ENCODE data around the gene CYB5D1. TPM values are rescaled to one million over a fixed set of nuclear protein-coding genes. Genes with fewer than 3 reads are reported as not detected.
A peak's percentile ranks its signal among the peaks of the same experiment; 100 is the strongest.

Gene CYB5D1
- total and polyA plus RNA-seq, 2 donors from 2014 or later, result 14.3 to 20.4 TPM

DNA sequence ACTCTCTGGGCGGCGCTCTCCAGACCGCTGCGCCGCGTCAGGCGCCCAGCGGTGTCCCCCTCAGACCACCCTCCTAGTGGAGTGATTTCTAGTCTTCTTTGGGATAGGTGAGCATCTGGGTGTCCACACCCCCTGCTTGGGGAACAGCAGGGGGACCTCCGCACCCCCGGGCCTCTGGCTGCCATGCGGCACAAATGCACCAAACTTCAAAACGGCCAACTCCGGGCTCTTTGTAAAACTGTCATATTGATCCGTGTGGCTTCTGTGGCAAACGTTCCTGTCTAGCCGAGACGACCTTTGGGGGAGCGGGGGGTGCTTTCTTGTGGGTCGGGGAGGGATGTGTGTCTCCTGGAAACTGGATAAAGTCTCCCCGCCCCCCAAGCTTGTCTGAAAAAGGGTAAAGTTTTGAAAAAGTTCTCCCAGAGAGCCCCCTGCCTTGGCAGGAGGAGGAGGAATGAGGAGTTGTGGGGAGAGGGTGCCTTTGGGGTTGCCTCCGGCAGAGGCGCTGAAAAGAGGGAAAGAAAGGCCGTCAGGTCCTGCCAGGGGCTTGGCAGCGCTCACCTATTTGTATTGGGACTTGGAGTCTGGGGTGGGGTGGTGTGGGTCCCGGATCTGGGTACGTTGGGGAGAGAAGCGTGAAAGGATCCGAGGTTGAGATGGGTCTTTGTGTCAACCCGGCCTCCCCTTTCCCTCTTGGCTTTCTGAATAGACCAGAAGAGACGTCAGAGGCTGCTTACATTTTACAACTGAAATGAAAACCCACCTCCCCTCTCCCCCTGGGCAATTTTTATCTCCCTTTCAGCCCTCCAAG lies 28.6 kb downstream of the CYB5D1 start:
- Histone ChIP-seq H3K36me3 (ENCODE audit: control insufficient read depth in 2 of 3, insufficient read depth in 3 of 3, low read length in 3 of 3) (peaks cover 6 to 9% (median 6%) of the 10 kb centered on the region in 3 donors), H3K4me1 (ENCODE audit: control insufficient read depth in 2 of 3, insufficient read depth in 2 of 3, low read depth in 1 of 3, low read length in 3 of 3) (peaks cover 18 to 33% (median 21%) of the 10 kb centered on the region in 3 donors), H3K4me3 (ENCODE audit: low read length in 3 of 3) (peak overlapping the region; percentile 54 to 84 (median 83)), H3K9me3 (ENCODE audit: control insufficient read depth in 2 of 3, insufficient read depth in 1 of 3, low read length in 3 of 3) (no peaks in the 10 kb centered on the region), H3K27ac (ENCODE audit: low read depth in 2 of 2, low read length in 2 of 2) (peak overlapping the region; percentile 95 to 97), H3K9ac (ENCODE audit: low read length in 3 of 3) (peak overlapping the region; percentile 52 to 81 (median 52)), H3K27me3 (ENCODE audit: control insufficient read depth, insufficient read depth, low read length) (no peaks in the 10 kb centered on the region)
- DNase-seq, result peak in 4 of 5 donors; percentile 48 to 76 (median 72)
- no peak for FAIRE-seq
- TF ChIP-seq, protein P1, sequence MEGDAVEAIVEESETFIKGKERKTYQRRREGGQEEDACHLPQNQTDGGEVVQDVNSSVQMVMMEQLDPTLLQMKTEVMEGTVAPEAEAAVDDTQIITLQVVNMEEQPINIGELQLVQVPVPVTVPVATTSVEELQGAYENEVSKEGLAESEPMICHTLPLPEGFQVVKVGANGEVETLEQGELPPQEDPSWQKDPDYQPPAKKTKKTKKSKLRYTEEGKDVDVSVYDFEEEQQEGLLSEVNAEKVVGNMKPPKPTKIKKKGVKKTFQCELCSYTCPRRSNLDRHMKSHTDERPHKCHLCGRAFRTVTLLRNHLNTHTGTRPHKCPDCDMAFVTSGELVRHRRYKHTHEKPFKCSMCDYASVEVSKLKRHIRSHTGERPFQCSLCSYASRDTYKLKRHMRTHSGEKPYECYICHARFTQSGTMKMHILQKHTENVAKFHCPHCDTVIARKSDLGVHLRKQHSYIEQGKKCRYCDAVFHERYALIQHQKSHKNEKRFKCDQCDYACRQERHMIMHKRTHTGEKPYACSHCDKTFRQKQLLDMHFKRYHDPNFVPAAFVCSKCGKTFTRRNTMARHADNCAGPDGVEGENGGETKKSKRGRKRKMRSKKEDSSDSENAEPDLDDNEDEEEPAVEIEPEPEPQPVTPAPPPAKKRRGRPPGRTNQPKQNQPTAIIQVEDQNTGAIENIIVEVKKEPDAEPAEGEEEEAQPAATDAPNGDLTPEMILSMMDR (IDR thresholded peaks at IDR 0.05; ENCODE audit: borderline replicate concordance, extremely low read depth, insufficient read depth), result no peak
- intact Hi-C loops (cut with DNase I), result no loop called here

DNA sequence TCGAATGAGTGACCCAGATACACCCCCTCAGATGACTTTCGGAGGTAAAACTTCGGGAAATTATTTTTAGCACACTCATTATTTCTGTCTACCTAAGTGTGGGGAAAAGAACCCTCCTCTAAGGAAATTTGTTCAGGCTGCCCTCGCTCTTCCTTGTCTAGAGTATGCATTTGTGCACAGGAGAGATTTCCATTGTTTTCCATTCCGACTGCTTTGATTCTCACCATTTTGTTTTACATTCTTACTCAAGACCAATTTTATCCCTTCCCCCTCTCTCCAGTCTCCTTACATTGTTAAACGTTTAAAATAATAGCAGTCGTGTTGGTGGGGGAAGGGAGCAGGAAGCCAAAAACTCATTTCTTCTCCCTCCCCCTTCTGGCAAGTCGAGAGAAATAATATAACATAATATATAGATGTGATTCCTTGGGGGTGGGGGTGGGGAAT lies 29.3 kb downstream of the CYB5D1 start:
- Histone ChIP-seq H3K9me3 (ENCODE audit: control insufficient read depth in 2 of 3, insufficient read depth in 1 of 3, low read length in 3 of 3) (no peaks in the 10 kb centered on the region), H3K27ac (ENCODE audit: low read depth in 2 of 2, low read length in 2 of 2) (peak overlapping the region; percentile 95 to 97), H3K4me3 (ENCODE audit: low read length in 3 of 3) (peak overlapping the region; percentile 2 to 84 (median 83)), H3K27me3 (ENCODE audit: control insufficient read depth, insufficient read depth, low read length) (no peaks in the 10 kb centered on the region), H3K4me1 (ENCODE audit: control insufficient read depth in 2 of 3, insufficient read depth in 2 of 3, low read depth in 1 of 3, low read length in 3 of 3) (peaks cover 17 to 31% (median 21%) of the 10 kb centered on the region in 3 donors), H3K9ac (ENCODE audit: low read length in 3 of 3) (peak overlapping the region; percentile 20 to 81 (median 52)), H3K36me3 (ENCODE audit: control insufficient read depth in 2 of 3, insufficient read depth in 3 of 3, low read length in 3 of 3) (peaks cover 6 to 11% (median 9%) of the 10 kb centered on the region in 3 donors)
- TF ChIP-seq, protein P1 (IDR thresholded peaks at IDR 0.05; ENCODE audit: borderline replicate concordance, extremely low read depth, insufficient read depth), result no peak
- FAIRE-seq (no peak), DNase-seq (no peak)
- intact Hi-C loops (cut with DNase I), result no loop called here

DNA sequence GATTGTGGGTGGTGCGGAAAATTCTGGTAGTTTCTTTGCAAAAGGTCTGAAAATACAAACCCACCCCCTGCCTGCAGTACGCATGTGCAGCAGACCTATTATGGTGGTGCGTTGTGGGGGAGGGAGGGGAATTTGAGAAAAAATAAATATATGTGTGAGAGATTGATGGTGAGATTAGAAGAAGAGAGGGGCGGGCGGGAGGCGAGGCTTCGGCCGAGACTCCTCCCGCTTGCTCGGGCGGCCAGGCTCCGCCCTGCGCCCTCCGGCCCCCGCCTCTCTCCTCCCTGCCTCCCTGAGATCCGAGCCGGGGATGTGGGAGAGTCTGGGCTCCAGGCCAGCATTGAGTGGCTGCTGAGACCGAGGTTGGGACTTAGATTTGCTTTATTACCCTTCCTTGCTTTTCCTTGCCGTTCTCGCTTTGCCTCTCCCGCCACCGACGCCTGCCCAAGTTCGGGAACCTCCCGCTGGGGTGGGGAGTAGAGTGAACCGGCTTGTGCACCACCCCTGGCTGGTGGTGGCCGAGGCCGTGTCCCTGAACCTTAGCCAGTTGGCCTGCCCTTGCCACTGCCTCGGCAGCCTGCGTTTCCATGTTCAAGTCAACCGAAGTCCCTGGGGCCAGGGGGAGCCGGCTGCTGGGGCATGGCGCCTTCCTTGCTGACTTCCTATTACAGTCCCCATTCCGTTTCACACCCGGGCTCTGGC lies 29.8 kb downstream of the CYB5D1 start:
- H3K4me3 ChIP-seq (ENCODE audit: low read length in 3 of 3), result peak overlapping the region; percentile 60 to 84 (median 83)
- H3K27me3 ChIP-seq (ENCODE audit: control insufficient read depth, insufficient read depth, low read length), result no peaks in the 10 kb centered on the region

More for the DNA sequence above, 29.8 kb downstream of the CYB5D1 start:
- peak overlapping the region; percentile 26 to 86 (median 82) for H3K9ac ChIP-seq (ENCODE audit: low read length in 3 of 3)
- peaks cover 16 to 28% (median 21%) of the 10 kb centered on the region in 3 donors for H3K4me1 ChIP-seq (ENCODE audit: control insufficient read depth in 2 of 3, insufficient read depth in 2 of 3, low read depth in 1 of 3, low read length in 3 of 3)
- TF ChIP-seq, protein P1 (IDR thresholded peaks at IDR 0.05; ENCODE audit: borderline replicate concordance, extremely low read depth, insufficient read depth), result no peak
- DNase-seq (peak; percentile 96 to 99 (median 98)), FAIRE-seq (peak; percentile 91)
- peaks cover 8 to 11% (median 10%) of the 10 kb centered on the region in 3 donors for H3K36me3 ChIP-seq (ENCODE audit: control insufficient read depth in 2 of 3, insufficient read depth in 3 of 3, low read length in 3 of 3)
- H3K9me3 ChIP-seq (ENCODE audit: control insufficient read depth in 2 of 3, insufficient read depth in 1 of 3, low read length in 3 of 3), result no peaks in the 10 kb centered on the region
- H3K27ac ChIP-seq (ENCODE audit: low read depth in 2 of 2, low read length in 2 of 2), result peak overlapping the region; percentile 94 to 97
- intact Hi-C loops (cut with DNase I), result no loop called here
